Lung microvascular endothelial cell (primary cell): ENCODE measurements around the gene RASGRF1. TPM values are rescaled to one million over a fixed set of nuclear protein-coding genes. Genes with fewer than 3 reads are reported as not detected.

ENCODE experiments used
- DNase-seq, 2 donors: peaks; one replicate each; pipeline versions ENCODE4 v3.0.0 to v3.0.0-alpha.2; 2010; ENCODE audit warnings: low read depth in 2 of 2
- total RNA-seq: library from RNA; depleted of rRNA; stranded (reverse); fragments of >200 nt; gene quantifications from 2 replicates; pipeline ENCODE4 v1.2.1, GENCODE V29; 2014

The RASGRF1 gene
- total RNA-seq, 1 donor from 2014 or later = 1.8 TPM

DNA sequence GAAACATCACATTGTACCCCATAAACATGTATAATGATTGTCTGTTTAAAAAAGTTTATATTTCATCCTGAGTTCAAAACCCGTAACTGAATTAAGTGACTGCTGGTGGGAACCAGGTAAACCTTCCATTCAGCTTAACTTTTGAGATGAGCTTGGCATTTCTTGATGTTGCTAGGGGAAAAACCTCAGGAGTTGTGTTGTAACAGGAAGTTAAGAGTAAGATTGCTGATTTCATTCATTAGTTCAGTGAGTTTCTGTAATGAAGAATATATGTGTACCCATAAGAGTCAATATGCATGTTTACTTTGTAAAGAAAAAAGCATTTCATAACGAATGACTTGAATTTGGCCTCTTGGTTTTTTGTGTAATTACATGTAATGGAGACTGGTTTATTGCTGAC lies 178.3 kb downstream of the RASGRF1 start:
- DNase-seq = no peak

DNA sequence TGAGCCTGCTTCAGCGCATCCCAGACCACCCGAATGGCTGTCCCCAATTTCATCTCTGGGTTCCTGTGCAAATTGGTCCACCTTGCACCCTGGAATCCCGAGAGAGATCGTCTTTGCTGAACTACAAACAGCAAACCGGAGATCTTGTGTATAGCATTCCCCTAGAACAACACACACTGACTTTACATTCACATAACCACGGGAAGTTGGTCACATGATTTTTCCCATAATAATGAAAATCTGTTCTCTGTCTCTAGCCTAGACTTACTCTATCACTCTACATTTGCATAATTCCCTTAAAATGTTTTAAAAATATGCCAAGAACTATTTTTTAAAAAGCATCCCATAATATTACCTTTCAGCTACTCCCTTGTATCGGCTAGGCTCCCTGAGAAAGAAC lies 180.3 kb downstream of the RASGRF1 start:
- DNase-seq = no peak

Other genes with a start within 250 kb of the RASGRF1 start
- gene MORF4L1, start 217.9 kb downstream of the RASGRF1 start, total RNA-seq = 224 and 247 TPM in 2 replicates
- gene CTSH, start 145.7 kb downstream of the RASGRF1 start, total RNA-seq = 33.3 and 55.6 TPM in 2 replicates
- not detected in 2 replicates for gene ANKRD34C, start 191.9 kb upstream of the RASGRF1 start, total RNA-seq
- 146 and 205 TPM in 2 replicates for gene TMED3, start 220.3 kb upstream of the RASGRF1 start, total RNA-seq